Prostate gland (tissue), 2 donors: ENCODE data around the gene SPOP.

Experiments used
- POLR2AphosphoS5 ChIP-seq: sonication (generic); formaldehyde crosslinking; IDR thresholded peaks from one replicate; pipeline ENCODE4 v1.6.1; 2017; ENCODE audit warnings: antibody characterized with exemption
- TF ChIP-seq, protein P1 (sequence below), 4 experiments: fragments of 200-600 bp in 2 of 4; fragments of 450-650 bp in 2 of 4; sonication (generic) in 2 of 4; IDR thresholded peaks; 1 replicate in 3 of 4; 2 replicates in 1 of 4; pipeline ENCODE4 v1.5.1; 2016 to 2019; ENCODE audit warnings: antibody characterized with exemption in 4 of 4, mild to moderate bottlenecking in 2 of 4, moderate library complexity in 2 of 4

DNA sequence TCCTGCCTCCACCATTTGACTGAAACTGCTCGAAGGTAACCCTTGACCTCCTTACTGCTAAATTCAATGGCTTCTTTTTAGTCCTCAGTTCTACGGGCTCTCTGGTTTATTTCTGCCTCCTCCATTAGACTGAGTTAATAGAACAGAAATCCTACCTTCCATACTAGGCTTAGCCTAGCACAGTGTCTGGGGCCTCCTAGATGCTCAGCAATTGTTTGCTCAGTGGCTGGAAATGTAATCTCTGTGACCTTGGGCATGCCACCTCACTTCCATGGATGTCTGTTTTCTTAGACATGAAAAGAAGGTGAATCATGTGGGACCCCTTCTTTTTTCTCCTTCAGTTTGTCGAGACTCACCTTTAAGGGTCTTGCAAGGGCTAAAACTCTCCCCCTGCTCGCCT lies 82.6 kb downstream of the SPOP start:
- TF ChIP-seq, protein P1, sequence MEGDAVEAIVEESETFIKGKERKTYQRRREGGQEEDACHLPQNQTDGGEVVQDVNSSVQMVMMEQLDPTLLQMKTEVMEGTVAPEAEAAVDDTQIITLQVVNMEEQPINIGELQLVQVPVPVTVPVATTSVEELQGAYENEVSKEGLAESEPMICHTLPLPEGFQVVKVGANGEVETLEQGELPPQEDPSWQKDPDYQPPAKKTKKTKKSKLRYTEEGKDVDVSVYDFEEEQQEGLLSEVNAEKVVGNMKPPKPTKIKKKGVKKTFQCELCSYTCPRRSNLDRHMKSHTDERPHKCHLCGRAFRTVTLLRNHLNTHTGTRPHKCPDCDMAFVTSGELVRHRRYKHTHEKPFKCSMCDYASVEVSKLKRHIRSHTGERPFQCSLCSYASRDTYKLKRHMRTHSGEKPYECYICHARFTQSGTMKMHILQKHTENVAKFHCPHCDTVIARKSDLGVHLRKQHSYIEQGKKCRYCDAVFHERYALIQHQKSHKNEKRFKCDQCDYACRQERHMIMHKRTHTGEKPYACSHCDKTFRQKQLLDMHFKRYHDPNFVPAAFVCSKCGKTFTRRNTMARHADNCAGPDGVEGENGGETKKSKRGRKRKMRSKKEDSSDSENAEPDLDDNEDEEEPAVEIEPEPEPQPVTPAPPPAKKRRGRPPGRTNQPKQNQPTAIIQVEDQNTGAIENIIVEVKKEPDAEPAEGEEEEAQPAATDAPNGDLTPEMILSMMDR (IDR thresholded peaks at IDR 0.05): no peak
- no peak for TF ChIP-seq POLR2AphosphoS5
